GM12801 (cell line): ENCODE data around the gene IL9R.

Source experiments
- CTCF ChIP-seq: IDR thresholded peaks from one replicate; pipeline ENCODE4 v1.5.1; 2011; ENCODE audit warnings: control low read depth; ENCODE audit not compliant: insufficient read length; ENCODE audit errors: extremely low read depth

Gene IL9R

GRCh38 chrX:156008915-156009314, 11.4 kb downstream of the IL9R start:
- no peak for TF ChIP-seq CTCF
